Calu3 (cell line): ENCODE measurements around the gene TFAP2E. TPM values are rescaled to one million over a fixed set of nuclear protein-coding genes. Genes with fewer than 3 reads are reported as not detected.

Experiments
- BruUV-seq: library from RNA; stranded (reverse); fragments of 400-500 nt; replicated peaks from 2 replicates; lab custom pipeline; 2021; lab: Mats Ljungman, UMichigan
- CTCF ChIA-PET: fragments of 300-600 bp; sonication (Branson Sonifier 250); formaldehyde crosslinking; loops from one replicate; lab custom pipeline; 2022; ENCODE audit warnings: antibody characterized with exemption; lab: Charles Lee
- DNase-seq: peaks from one replicate; pipeline ENCODE4 v3.0.0; 2022
- H3K27ac Mint-ChIP-seq: one replicate; pipeline ENCODE4 v1.8.0; 2022; ENCODE audit warnings: mixed read lengths; ENCODE audit not compliant: unreplicated experiment
- H3K27me3 Mint-ChIP-seq: one replicate; pipeline ENCODE4 v1.8.0; 2022; ENCODE audit warnings: mixed read lengths; ENCODE audit not compliant: unreplicated experiment
- H3K36me3 Mint-ChIP-seq: one replicate; pipeline ENCODE4 v1.8.0; 2022; ENCODE audit warnings: mild to moderate bottlenecking, moderate library complexity, mixed read lengths; ENCODE audit not compliant: insufficient read depth, unreplicated experiment
- H3K4me1 Mint-ChIP-seq: one replicate; pipeline ENCODE4 v1.8.0; 2022; ENCODE audit warnings: mild to moderate bottlenecking, low read depth, mixed read lengths; ENCODE audit not compliant: unreplicated experiment
- H3K4me3 Mint-ChIP-seq: one replicate; pipeline ENCODE4 v1.8.0; 2022; ENCODE audit warnings: mild to moderate bottlenecking, low read depth, moderate library complexity, mixed read lengths; ENCODE audit not compliant: unreplicated experiment
- H3K9me3 Mint-ChIP-seq: one replicate; pipeline ENCODE4 v1.8.0; 2022; ENCODE audit warnings: low read depth, mixed read lengths; ENCODE audit not compliant: unreplicated experiment
- intact Hi-C: fragments of 100-400 bp; cut with micrococcal nuclease; formaldehyde crosslinking; loops from one replicate; pipeline ENCODE4 v1.10.0; 2022; ENCODE audit not compliant: unreplicated experiment
- total RNA-seq: library from RNA; stranded (reverse); gene quantifications from 2 replicates; pipeline ENCODE4 v1.2.3, GENCODE V29; 2022
- TF ChIP-seq, protein P1 (sequence below): fragments of 200-600 bp; IDR thresholded peaks from one replicate; pipeline ENCODE4 v1.8.0; 2022; ENCODE audit warnings: antibody characterized with exemption; ENCODE audit not compliant: unreplicated experiment

The TFAP2E gene
- total RNA-seq, 1 experiment from 2014 or later: 0.26 TPM

DNA sequence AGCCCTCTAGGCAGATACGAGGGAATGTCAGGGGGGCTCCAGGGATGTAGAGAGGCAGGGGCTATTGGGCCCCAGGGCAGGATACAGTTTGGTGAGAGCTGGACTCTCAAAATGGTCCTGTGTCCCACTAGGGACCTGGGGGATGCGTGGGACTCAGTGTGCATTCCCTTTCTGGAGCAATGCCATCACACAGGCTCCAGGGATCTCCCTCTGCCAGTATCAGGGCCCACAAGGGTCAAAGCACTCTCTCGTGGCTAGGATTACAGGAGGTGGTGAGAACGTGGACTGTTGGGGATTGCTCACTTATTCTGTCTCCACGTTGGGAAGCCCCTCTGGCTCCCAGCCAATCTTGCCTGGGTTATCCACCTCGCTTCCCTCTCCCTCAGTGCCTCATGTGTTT, 41.7 kb upstream of the TFAP2E start:
- BruUV-seq: no TSS peak
- Mint-ChIP-seq H3K9me3 (peaks cover 17% of the 10 kb centered on the region), H3K4me1 (no peaks in the 10 kb centered on the region), H3K27me3 (no peaks in the 10 kb centered on the region), H3K27ac (no peak overlapping the region), H3K36me3 (peaks cover 20% of the 10 kb centered on the region), H3K4me3 (no peak overlapping the region)
- DNase-seq: no peak
- TF ChIP-seq, protein P1, sequence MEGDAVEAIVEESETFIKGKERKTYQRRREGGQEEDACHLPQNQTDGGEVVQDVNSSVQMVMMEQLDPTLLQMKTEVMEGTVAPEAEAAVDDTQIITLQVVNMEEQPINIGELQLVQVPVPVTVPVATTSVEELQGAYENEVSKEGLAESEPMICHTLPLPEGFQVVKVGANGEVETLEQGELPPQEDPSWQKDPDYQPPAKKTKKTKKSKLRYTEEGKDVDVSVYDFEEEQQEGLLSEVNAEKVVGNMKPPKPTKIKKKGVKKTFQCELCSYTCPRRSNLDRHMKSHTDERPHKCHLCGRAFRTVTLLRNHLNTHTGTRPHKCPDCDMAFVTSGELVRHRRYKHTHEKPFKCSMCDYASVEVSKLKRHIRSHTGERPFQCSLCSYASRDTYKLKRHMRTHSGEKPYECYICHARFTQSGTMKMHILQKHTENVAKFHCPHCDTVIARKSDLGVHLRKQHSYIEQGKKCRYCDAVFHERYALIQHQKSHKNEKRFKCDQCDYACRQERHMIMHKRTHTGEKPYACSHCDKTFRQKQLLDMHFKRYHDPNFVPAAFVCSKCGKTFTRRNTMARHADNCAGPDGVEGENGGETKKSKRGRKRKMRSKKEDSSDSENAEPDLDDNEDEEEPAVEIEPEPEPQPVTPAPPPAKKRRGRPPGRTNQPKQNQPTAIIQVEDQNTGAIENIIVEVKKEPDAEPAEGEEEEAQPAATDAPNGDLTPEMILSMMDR: no peak
- CTCF ChIA-PET: no interaction called here
- intact Hi-C loops: no loop called here

DNA sequence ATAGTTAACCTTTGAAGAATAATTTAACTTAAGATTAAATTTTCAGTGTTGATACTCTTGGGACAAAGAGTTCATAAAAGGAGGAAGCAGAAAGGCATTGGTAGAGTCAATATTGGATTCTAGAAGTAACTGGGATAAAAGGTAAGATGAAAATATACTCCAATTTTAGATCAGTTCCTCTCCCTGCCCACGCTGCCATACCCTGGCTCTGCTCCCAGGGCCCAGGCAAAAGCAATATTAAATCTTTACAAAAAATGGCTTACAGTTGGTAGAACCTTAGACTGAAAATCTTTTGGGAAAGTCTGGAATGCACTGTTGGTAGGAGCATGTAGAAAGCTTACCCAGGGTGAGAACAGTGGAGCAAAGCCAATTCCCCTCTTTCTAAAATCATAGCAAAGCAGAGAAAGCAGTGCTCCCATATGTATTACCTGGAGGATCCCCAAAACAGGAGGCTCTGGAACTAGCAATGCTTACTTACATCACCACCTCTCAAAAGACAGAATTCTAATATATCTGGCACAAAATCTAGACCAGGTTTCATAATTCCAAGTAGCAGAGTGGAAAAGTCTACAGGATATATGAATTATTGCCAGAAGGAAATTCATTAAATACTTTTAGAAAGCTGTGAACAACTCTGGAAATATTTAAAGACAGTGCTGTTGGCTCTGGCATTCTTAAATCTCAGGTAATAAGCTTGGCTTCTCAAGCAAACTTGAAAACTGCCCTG, 40.5 kb upstream of the TFAP2E start:
- H3K4me1 Mint-ChIP-seq: no peaks in the 10 kb centered on the region
- no peaks in the 10 kb centered on the region for H3K27me3 Mint-ChIP-seq
- no TSS peak for BruUV-seq
- no peak overlapping the region for H3K4me3 Mint-ChIP-seq
- CTCF ChIA-PET: no interaction called here
- intact Hi-C loops: no loop called here
- TF ChIP-seq, protein P1: no peak
- H3K36me3 Mint-ChIP-seq: peaks cover 16% of the 10 kb centered on the region
- no peak overlapping the region for H3K27ac Mint-ChIP-seq
- peaks cover 15% of the 10 kb centered on the region for H3K9me3 Mint-ChIP-seq
- DNase-seq: no peak

DNA sequence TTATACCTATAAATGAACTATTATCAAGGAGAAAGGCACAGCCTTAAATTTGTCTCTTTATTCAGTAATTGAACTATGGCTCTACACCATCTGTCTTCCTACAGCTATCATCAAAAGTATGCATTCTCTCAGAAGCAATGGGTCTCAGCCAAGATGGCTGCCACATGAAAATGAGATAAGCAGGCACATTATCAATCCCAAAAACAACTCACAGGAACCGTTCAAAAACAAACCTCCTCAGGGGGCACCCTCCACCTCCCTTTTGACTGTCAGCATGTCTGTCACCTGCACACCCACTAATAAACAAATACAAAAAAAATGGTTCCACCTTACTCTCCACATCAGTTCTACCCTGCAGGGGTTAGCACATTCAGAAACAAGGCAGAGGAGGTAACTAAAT, 39.5 kb upstream of the TFAP2E start:
- TF ChIP-seq, protein P1: no peak
- peaks cover 13% of the 10 kb centered on the region for H3K9me3 Mint-ChIP-seq
- CTCF ChIA-PET: no interaction called here
- no peaks in the 10 kb centered on the region for H3K4me1 Mint-ChIP-seq
- no peaks in the 10 kb centered on the region for H3K27me3 Mint-ChIP-seq
- no peak overlapping the region for H3K27ac Mint-ChIP-seq
- DNase-seq: no peak
- no peak overlapping the region for H3K4me3 Mint-ChIP-seq
- H3K36me3 Mint-ChIP-seq: peaks cover 16% of the 10 kb centered on the region
- intact Hi-C loops: no loop called here
- no TSS peak for BruUV-seq

DNA sequence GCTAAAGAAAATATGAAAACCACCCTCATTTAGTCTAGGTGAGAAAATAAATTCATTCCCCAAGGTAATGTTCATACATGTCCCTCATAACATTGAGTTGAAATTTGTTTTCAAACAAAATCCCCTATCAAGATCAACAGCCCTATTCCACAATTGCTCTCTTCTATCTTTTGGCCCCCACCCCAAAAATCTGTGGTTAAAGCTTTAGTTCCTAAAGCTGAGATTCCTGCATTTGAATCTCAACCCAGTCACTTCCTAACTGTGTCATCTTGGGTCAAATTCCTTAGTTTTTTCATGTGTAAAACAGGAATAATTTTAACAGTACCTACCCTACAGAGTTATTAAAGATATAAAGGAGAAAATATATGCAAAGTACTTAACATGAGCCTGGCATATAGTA, 37.9 kb upstream of the TFAP2E start:
- Mint-ChIP-seq H3K27ac (no peak overlapping the region), H3K4me3 (no peak overlapping the region), H3K36me3 (peaks cover 13% of the 10 kb centered on the region), H3K9me3 (peaks cover 4% of the 10 kb centered on the region), H3K27me3 (no peaks in the 10 kb centered on the region), H3K4me1 (no peaks in the 10 kb centered on the region)
- CTCF ChIA-PET: no interaction called here
- TF ChIP-seq, protein P1: no peak
- DNase-seq: no peak
- BruUV-seq: no TSS peak
- intact Hi-C loops: no loop called here
